Vagina (tissue), 2 donors: ENCODE data around the gene TSSK6.

Experiments
- POLR2A ChIP-seq, 2 donors: fragments of 450-650 bp; IDR thresholded peaks; one replicate each; pipeline ENCODE4 v1.6.1; 2017; ENCODE audit warnings: antibody characterized with exemption in 2 of 2, mild to moderate bottlenecking in 2 of 2, moderate library complexity in 2 of 2
- TF ChIP-seq, protein P1 (sequence below), 3 experiments: fragments of 450-650 bp in 2 of 3; fragments of 200-600 bp in 1 of 3; sonication (generic) in 1 of 3; IDR thresholded peaks; one replicate each; pipeline ENCODE4 v1.5.1; 2017 to 2019; ENCODE audit warnings: antibody characterized with exemption in 3 of 3, mild to moderate bottlenecking in 2 of 3, moderate library complexity in 2 of 3

DNA sequence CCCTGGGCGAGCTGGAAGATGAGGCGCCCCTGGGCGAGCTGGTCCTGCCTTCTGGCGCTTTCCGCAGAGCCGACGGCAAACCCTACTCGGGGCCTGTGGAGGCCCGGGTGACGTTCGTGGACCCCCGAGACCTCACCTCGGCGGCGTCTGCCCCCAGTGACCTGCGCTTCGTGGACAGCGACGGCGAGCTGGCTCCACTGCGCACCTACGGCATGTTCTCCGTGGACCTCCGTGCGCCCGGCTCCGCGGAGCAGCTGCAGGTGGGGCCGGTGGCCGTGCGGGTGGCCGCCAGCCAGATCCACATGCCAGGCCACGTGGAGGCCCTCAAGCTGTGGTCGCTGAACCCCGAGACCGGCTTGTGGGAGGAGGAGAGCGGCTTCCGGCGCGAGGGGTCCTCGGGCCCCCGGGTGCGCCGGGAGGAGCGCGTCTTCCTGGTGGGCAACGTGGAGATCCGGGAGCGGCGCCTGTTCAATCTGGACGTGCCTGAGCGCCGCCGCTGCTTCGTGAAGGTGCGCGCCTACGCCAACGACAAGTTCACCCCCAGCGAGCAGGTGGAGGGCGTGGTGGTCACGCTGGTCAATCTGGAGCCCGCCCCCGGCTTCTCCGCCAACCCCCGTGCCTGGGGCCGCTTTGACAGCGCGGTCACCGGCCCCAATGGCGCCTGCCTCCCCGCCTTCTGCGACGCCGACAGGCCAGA, 29.1 kb upstream of the TSSK6 start:
- no peak for TF ChIP-seq POLR2A (IDR thresholded peaks at IDR 0.05)
- TF ChIP-seq, protein P1, sequence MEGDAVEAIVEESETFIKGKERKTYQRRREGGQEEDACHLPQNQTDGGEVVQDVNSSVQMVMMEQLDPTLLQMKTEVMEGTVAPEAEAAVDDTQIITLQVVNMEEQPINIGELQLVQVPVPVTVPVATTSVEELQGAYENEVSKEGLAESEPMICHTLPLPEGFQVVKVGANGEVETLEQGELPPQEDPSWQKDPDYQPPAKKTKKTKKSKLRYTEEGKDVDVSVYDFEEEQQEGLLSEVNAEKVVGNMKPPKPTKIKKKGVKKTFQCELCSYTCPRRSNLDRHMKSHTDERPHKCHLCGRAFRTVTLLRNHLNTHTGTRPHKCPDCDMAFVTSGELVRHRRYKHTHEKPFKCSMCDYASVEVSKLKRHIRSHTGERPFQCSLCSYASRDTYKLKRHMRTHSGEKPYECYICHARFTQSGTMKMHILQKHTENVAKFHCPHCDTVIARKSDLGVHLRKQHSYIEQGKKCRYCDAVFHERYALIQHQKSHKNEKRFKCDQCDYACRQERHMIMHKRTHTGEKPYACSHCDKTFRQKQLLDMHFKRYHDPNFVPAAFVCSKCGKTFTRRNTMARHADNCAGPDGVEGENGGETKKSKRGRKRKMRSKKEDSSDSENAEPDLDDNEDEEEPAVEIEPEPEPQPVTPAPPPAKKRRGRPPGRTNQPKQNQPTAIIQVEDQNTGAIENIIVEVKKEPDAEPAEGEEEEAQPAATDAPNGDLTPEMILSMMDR (IDR thresholded peaks at IDR 0.05) = no peak
